Left cardiac atrium (tissue), 4 donors: ENCODE measurements around the gene CDH12. TPM values are rescaled to one million over a fixed set of nuclear protein-coding genes. Genes with fewer than 3 reads are reported as not detected.
"Not testable (repeated sequence)": the region's sequence is repeated elsewhere in the genome, so short reads cannot be mapped to it uniquely, and the experiment has no call there.

Experiments used
- ATAC-seq, 2 donors: fragments of 200-7000 bp; cut with Tn5 transposase; one replicate each; pipeline ENCODE4 v1.9.1; 2020; ENCODE audit warnings: mild to moderate bottlenecking in 2 of 2, moderate library complexity in 2 of 2
- DNase-seq: peaks from one replicate; pipeline ENCODE4 v3.0.0-alpha.2; 2020
- intact Hi-C, 2 donors: fragments of 100-400 bp; cut with DNase I; formaldehyde crosslinking; loops; one replicate each; pipeline versions ENCODE4 v1.14.1 to v1.15.1; 2022 to 2023
- total RNA-seq, 2 donors: library from RNA; stranded (reverse); fragmentation: NEBNext Ultra II Directional; extraction: Animal tissue kit (Norgen Biotek cat#: 25700); gene quantifications; one replicate each; pipeline ENCODE4 v1.2.1, GENCODE V29; 2021
- donor health status: DM: no; HTN: yes; CAD: no.
- donor health status: DM: no; HTN: yes; CAD: no; lungs with severe emphysema.
- donor health status: DM: yes; HTN: yes; CAD: no.
- donor health status: Dilated cardiomyopathy.

Gene CDH12
- total RNA-seq, 2 donors from 2014 or later: not detected

GRCh38 chr5:22352493-22352892, 500.7 kb downstream of the CDH12 start:
- DNase-seq: no peak
- no peak for ATAC-seq
- intact Hi-C loops: no loop called here

- intact Hi-C loops: no loop called here
- no peak for DNase-seq
Measured at GRCh38 chr5:22351178-22351577, 502.0 kb downstream of the CDH12 start.

GRCh38 chr5:22348027-22348426, 505.1 kb downstream of the CDH12 start:
- ATAC-seq: no peak
- intact Hi-C loops: no loop called here
- DNase-seq: no peak

More at GRCh38 chr5:22351178-22351577, 502.0 kb downstream of the CDH12 start:
- no peak for ATAC-seq

DNA sequence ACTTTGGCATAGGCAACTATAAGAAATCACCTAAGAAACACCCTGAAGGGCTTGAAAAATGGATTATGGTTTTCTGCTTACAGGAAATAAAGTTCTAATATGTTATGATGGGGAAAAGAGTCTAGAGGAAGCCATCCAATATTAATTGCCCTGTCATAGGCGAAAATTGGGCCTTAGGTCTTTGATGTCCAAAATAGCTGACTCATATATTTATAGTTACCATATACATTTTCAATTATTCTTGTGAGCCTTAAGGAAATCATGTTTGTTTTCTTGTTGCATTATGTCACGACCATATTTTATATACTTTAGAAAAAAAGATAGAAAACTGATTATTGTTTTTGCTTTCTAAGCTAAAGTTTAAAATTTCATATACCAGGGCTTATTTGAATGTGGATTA, 509.1 kb downstream of the CDH12 start:
- ATAC-seq (no peak), DNase-seq (no peak)
- intact Hi-C loops: no loop called here

- ATAC-seq (no peak), DNase-seq (no peak)
- intact Hi-C loops: no loop called here
Measured at GRCh38 chr5:22341406-22341805, 511.7 kb downstream of the CDH12 start.

GRCh38 chr5:22332949-22333348, 520.2 kb downstream of the CDH12 start:
- ATAC-seq, intact Hi-C loops, DNase-seq: not testable (repeated sequence)

GRCh38 chr5:22329683-22330082, 523.5 kb downstream of the CDH12 start:
- intact Hi-C loops: no loop called here
- peak; percentile 45 for DNase-seq
- ATAC-seq: peak in 1 of 2 donors; percentile 93

DNA sequence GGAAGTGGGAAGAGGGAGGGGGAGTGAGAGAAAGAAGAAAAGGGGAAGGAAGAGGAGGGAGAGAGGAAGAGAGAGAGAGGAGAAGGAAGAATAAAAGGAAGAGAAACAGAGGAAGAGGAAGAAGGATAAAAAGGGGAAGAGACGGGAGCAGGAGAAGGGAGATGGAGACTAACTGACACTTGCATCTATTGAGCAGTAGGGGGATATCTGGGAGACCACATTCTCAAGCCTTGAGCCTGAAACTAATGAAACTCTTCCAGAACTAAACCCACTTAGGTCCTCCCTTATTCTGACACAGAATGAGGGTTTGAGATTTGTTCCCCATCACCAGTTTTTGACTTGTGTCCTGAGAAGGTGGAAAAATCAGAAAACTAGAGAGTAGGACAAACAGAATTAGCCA, 533.3 kb downstream of the CDH12 start:
- intact Hi-C loops: no loop called here
- DNase-seq (no peak), ATAC-seq (no peak)

GRCh38 chr5:22316294-22316693, 536.9 kb downstream of the CDH12 start:
- intact Hi-C loops: no loop called here
- no peak for DNase-seq
- ATAC-seq: no peak

DNA sequence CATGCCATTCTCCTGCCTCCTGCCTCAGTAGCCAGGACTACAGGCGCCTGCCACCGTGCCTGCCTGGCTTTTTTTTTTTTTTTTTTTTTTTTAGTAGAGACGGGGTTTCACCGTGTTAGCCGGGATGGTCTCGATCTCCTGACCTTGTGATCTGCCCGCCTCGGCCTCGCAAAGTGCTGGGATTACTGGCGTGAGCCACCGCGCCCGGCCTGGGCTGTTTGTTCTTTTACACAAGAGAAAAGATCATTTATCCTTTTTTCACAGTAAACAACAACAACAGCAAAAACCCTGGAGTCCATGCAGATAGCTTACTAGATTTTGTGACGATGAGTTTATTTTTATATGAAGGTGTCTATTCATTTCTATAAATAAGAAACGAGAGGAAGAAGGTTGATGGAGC, 538.1 kb downstream of the CDH12 start:
- DNase-seq, intact Hi-C loops, ATAC-seq: not testable (repeated sequence)

DNA sequence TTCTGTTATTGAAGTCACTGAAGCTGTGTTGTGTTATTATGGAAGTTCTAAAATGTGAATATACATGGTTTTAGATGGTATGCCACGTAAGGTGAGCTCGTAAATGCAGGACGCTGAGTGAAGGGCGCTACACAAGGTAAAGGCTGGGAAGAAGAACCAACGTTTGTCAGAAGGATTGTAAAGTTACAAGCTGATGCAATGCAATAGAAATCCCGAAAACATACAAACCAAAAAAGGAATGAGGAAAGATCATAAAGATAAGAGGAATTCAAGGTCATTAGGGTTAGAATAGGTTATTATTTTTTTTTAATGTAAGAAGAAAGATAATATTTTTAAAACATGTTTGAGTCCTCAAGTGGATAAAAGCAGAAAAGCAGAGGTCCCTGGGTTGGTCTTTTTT, 538.6 kb downstream of the CDH12 start:
- intact Hi-C loops: no loop called here
- no peak for ATAC-seq
- no peak for DNase-seq

- intact Hi-C loops: no loop called here
- ATAC-seq (no peak), DNase-seq (no peak)
Measured at GRCh38 chr5:22306011-22306410, 547.1 kb downstream of the CDH12 start.

- intact Hi-C loops: no loop called here
- no peak for ATAC-seq
- no peak for DNase-seq
Measured at GRCh38 chr5:22295832-22296231, 557.3 kb downstream of the CDH12 start.

DNA sequence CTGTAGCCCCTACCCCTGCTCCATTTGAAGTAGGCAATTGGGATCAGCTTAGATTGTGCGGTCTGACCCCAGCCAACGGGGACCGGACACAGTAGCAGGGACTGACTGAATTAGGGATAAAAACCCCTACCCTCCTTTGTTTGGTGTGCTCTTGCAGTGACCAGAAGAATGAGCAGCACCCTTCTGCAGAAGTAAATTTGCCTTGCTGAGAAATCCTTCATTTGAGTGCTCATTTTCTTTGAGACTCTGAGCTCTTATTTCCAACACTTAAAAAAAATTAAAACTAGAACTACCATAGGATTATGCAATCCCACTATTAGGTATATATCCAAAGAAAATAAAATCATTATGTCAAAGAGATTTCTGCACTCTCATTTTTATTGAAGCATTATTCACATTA, 560.0 kb downstream of the CDH12 start:
- DNase-seq (no peak), ATAC-seq (no peak)
- intact Hi-C loops: no loop called here

DNA sequence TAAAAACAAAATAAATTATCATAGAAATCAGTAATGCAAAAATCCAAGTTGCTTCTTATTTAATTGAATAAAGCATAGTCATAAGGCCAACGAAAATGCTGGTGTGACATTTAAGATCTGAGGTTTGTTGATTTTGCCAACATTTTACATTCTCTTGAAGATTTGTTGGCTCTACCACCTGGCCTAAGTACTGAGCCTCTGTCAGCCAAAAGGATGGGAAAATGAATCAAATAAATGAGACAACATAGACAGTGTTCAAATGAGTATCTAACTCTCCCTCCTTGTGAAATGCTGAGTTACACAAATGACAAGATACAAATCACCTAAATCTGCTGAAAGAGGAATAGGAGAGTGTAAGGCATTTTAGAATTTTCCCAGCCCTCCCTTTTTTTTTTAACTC, 575.0 kb downstream of the CDH12 start:
- intact Hi-C loops: no loop called here
- ATAC-seq (no peak), DNase-seq (no peak)

- no peak for ATAC-seq
- DNase-seq: no peak
- intact Hi-C loops: no loop called here
Measured at GRCh38 chr5:22277006-22277405, 576.1 kb downstream of the CDH12 start.

DNA sequence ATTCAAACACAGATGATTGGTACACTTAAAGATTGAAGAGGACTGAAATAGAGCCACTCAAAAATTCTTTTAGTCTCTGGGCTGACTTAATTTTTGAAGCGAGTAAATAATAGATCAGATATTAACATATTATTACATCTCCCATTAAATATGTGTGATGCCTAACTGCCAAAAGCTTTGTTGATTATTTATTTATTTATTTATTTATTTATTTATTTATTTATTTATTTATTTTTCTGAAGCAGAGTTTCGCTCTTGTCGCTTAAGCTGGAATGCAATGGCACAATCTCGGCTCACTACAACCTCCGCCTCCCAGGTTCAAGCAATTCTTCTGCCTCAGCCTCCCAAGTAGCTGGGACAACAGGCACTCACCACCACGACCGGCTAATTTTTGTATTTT, 587.3 kb downstream of the CDH12 start:
- ATAC-seq, DNase-seq, intact Hi-C loops: not testable (repeated sequence)

DNA sequence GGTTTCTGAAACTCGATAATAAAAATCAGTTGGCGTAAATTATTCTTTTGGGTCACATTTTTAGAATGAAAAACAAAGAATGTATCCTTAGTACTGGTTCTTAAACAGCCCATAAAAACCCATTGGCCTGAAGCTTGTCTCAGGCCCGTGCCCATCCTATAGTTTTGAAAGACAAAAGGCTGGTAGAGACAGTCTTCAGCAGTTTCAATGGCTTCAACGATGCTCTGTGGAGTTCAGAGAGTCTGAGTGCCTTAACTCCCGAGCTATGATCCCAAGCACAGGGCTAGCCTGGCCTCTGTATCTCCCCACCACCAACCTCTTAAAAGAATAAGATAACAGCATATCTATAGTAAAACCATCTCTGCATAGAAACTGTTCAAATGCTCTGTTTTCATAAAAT, 595.0 kb downstream of the CDH12 start:
- intact Hi-C loops: no loop called here
- no peak for ATAC-seq

GRCh38 chr5:22250528-22250927, 602.6 kb downstream of the CDH12 start:
- no peak for ATAC-seq
- intact Hi-C loops: no loop called here
- DNase-seq: no peak

More for the DNA sequence above, 595.0 kb downstream of the CDH12 start:
- no peak for DNase-seq

- intact Hi-C loops: no loop called here
- DNase-seq: no peak
- no peak for ATAC-seq
Measured at GRCh38 chr5:22249209-22249729, 603.9 kb downstream of the CDH12 start.

- intact Hi-C loops: no loop called here
- DNase-seq (no peak), ATAC-seq (no peak)
Measured at GRCh38 chr5:22245770-22246169, 607.4 kb downstream of the CDH12 start.

- no peak for ATAC-seq
- no peak for DNase-seq
Measured at GRCh38 chr5:22242532-22242931, 610.6 kb downstream of the CDH12 start.

More at GRCh38 chr5:22242532-22242931, 610.6 kb downstream of the CDH12 start:
- intact Hi-C loops: no loop called here
